ENCODE results near the gene EPG5. TPM values are rescaled to one million over a fixed set of nuclear protein-coding genes. Genes with fewer than 3 reads are reported as not detected.

EPG5 gene
- total and polyA plus RNA-seq, 9 of the 15 experiments (the other 6 are each of a cell fraction or from before 2014, with no cell fraction given), result 1.3 to 10.7 (median 5.2) TPM

GRCh38 chr18:45844938-45845337, 122.2 kb downstream of the EPG5 start (continued):
- TF ChIP-seq MGA (IDR thresholded peaks at IDR 0.05) (no peak), ARHGAP35 (IDR thresholded peaks at IDR 0.05; ENCODE audit: partially characterized antibody) (no peak), PBX2 (CRISPR knock-in tag; IDR thresholded peaks at IDR 0.05; ENCODE audit: low read depth) (no peak), PBX2 (tag; conservative IDR thresholded peaks at IDR 0.05; ENCODE audit: low read depth) (no peak), HSF4 (CRISPR knock-in tag; IDR thresholded peaks at IDR 0.05; ENCODE audit: borderline replicate concordance) (no peak), KDM4B (IDR thresholded peaks at IDR 0.05; ENCODE audit: borderline replicate concordance in 2 of 2, low read depth in 1 of 2) (no peak), DDX20 (tag; IDR thresholded peaks at IDR 0.05; ENCODE audit: low read depth) (no peak)
